Measurements from ENCODE around the gene CLIC2.

- TF ChIP-seq, protein P1, sequence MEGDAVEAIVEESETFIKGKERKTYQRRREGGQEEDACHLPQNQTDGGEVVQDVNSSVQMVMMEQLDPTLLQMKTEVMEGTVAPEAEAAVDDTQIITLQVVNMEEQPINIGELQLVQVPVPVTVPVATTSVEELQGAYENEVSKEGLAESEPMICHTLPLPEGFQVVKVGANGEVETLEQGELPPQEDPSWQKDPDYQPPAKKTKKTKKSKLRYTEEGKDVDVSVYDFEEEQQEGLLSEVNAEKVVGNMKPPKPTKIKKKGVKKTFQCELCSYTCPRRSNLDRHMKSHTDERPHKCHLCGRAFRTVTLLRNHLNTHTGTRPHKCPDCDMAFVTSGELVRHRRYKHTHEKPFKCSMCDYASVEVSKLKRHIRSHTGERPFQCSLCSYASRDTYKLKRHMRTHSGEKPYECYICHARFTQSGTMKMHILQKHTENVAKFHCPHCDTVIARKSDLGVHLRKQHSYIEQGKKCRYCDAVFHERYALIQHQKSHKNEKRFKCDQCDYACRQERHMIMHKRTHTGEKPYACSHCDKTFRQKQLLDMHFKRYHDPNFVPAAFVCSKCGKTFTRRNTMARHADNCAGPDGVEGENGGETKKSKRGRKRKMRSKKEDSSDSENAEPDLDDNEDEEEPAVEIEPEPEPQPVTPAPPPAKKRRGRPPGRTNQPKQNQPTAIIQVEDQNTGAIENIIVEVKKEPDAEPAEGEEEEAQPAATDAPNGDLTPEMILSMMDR (IDR thresholded peaks at IDR 0.05 in 2 of 3, conservative IDR thresholded peaks at IDR 0.05 in 1 of 3; ENCODE audit: borderline replicate concordance in 1 of 3, insufficient read depth in 1 of 3, low read depth in 2 of 3, low read length in 2 of 3) = no peak
- TF ChIP-seq, protein P2, sequence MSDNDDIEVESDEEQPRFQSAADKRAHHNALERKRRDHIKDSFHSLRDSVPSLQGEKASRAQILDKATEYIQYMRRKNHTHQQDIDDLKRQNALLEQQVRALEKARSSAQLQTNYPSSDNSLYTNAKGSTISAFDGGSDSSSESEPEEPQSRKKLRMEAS (IDR thresholded peaks at IDR 0.05) = no peak
Measured at GRCh38 chrX:155279873-155280272, 54.5 kb downstream of the CLIC2 start.
